GM21367 (cell line): Measurements from ENCODE around the gene MIB2.

Experiments
- ATAC-seq: cut with Tn5 transposase; IDR thresholded peaks from one replicate; pipeline ENCODE4 v1.9.1; 2021; ENCODE audit not compliant: unreplicated experiment

Gene MIB2

GRCh38 chr1:1677718-1678580, 62.6 kb downstream of the MIB2 start:
- peak; percentile 61 for ATAC-seq

- ATAC-seq = no peak
Observed at GRCh38 chr1:1678581-1679380, 63.5 kb downstream of the MIB2 start.
